Pons (tissue), 1 donor: ENCODE measurements around the gene CDK8.
"Not testable (repeated sequence)": the region's sequence is repeated elsewhere in the genome, so short reads cannot be mapped to it uniquely, and the experiment has no call there.

Experiments
- DNase-seq: peaks from one replicate; pipeline ENCODE4 v3.0.0-alpha.2; 2016; ENCODE audit warnings: low spot score

The CDK8 gene

DNA sequence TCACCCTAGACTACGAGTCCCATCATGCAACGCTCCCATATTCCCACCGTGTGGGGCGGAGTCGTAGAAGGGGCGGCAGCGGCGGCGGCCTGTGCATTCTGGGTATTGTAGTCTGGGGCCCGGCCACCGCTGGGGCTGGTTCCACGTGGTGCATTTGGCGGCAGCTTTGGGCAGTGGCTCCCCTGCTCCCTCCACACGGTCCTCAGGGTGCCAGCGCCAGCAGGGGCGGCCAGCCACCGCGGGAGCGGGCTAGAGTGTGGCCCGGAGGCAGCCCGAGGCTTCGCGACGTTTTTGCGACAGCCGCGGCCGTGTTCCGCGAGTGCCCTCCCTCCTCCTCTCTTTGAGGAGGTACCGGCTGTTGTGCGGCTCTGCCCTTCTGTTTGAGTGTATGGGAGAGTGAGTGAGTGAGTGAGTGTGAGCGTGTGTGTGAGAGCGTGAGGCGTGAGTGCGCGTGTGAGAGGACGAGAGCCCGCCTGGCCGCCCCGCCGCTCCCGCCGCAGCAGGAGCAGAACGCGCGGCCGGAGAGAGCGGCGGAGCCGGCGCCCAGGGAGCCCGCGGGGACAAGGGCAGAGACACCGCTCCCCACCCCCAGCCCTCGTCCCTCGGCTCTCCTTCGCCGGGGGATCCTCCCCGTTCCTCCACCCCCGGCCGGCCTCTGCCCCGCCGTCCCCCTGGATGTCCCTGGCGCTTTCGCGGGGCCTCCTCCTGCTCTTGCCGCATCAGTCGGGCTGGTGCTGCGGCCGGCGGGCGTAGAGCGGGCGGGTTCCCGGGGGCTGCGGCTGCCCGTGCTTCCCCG, at the start of gene CDK8:
Gene CDK8 (plus strand): TSS at position 343 of the 796 bp plus-strand sequence. CDS start 513 bp downstream, outside the sequence.
- DNase-seq, result peak; percentile 90

DNA sequence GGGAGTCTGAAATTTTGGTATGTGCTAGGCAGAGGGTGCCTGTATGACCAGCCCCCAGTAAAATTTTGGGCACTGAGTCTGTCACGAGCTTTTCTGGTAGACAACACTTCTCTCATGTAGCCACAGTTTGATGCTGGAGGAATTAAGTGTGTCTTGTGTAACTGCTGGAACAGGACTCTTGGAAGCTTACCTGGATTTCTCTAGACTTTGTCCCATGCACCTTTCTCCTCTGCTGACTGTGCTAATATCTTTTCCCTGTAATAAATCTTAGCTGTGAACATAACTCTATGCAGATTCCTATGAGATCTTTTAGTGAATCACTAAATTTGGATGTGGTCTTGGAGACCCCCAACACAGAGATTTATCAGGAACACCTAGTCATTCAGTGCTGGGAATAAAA, 45.6 kb upstream of the CDK8 start:
- DNase-seq, result no peak

DNA sequence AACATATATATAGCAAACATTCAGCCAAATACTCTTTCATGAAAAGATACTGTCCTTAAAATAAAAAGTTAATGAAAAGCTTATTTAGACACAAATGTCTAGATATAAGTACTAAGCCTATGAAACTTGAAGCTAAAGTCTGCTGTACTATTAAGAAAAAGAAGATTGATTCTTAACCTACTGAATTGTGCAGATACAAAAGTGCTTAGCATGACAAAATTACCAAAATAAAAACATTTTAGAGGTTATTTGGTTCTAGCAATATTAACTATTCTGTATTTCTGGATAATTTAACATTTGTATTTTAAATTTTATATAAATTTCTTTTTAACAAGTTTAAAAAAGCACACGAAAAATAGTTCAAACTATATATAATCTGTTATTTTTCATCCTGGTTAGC, 40.6 kb upstream of the CDK8 start:
- DNase-seq, result no peak

DNA sequence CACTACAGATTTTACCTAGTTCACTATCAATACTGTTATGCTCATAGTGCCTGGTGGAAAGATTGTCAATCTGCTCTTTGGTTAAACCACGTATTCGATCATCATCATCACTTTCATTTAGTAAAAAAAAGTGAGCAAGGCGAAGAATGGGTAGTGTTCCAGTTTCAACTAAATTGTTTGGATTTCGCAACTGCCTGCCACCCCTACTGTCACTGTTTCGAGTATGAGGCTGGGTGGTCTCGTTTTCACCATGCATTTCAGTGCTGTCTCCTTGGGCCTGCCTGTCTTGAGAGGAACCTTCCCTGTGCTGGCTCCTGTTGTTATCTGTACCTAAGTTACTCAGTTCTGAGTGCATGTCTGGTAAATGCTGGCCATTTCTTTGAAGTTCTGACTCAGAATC, 39.9 kb upstream of the CDK8 start:
- no peak for DNase-seq

DNA sequence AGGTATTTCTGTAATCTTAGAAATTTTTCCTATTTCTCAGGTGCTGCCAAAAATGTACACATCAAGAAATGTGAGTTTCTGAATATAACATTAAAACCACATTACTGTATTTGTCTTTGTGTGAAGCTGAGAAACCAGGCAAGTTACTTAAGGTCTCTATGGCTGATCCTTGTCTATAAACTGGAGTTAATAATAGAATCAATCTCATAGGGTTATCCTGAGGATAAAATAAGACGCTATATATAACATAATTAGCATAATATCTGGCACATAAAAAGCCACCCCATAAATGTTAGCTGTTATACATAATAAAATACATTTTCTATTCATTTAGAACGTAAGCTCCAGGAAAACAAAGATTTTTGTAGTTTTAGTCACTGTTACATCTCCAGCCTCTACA, 37.9 kb upstream of the CDK8 start:
- no peak for DNase-seq

DNA sequence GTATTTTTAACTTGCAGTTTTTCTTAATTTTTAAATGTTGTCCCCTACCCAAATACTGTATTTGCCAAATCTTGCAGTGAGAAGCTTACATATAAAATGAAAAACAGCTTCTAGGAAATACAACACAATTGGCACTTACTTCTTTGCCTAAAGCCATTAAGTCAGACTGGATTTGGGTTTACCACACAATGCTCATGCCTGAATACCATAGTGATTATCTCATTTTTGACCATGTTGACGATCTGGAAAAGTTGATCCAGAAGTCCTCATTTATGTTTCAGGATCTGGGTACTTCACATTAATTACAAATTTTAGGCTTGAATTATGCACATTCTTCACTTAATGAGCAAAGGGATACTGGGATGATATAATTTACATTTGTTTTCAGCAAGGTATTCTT, 34.2 kb upstream of the CDK8 start:
- DNase-seq, result no peak

- DNase-seq, result no peak
These were observed 33.4 kb upstream of the CDK8 start for GRCh38 chr13:26220575-26220974.

DNA sequence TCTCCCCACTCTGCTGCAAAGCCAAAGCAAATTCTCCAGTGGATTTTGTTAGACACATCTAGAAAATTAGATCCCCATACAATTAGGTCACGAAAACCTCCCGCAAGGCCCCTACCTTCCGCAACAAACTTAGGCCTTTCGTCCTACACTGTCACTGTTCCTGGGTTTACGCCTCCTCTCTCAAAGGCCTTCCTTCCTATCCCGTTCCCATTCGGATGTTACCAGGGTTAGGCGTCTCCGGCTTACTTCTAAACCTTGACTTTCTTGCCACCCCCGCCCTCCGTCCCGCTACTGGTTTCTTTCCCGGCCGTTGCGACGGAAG, 32.6 kb upstream of the CDK8 start:
- DNase-seq, result no peak

DNA sequence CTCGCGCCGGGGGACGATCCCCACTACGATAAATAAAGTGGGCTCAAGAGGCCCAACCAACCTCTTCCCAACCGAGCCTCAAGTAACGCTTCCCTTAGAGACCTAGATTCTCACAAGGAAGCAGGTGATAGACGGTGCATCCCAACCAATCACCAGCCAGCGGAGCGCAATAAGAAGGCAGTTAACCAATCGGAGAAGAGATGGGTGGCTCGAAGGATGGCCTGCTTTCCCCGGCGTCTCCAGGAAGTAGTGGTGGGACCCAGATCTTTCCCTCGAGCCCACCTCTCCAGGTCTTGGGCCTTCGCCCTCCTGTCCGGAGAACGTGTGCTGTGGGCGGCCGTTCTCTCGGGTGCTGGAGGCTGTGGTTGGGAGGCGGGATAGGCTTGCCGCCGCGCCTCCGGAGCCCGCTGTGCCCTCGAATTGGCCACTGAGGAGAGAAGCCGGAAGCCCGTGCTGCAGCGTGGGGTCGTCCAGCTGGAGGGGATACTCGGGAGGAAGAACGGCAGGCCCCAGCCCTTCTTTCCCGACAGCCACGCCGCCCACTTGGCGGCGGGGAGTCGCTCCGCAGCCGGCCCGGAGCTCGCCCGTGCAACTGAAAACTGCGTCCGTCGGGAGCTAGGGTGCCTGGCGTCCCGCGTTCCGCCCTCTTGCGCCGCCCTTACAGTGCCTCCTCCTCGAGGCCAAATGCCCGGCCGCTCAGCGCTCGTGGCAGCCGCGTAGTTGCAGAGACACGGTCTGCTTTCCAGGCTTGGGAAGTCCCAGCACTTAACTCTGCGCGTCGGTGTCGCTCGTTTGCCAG, 32.0 kb upstream of the CDK8 start, which contains the start of gene RNF6:
Gene RNF6 (minus strand): TSS at position 594 of the 799 bp plus-strand sequence. CDS start 2,665 bp downstream, outside the sequence.
- DNase-seq, result peak; percentile 99

- no peak for DNase-seq
These were observed 31.3 kb upstream of the CDK8 start for GRCh38 chr13:26222520-26223046.

- DNase-seq, result no peak
These were observed 27.9 kb upstream of the CDK8 start for GRCh38 chr13:26225896-26226617.

DNA sequence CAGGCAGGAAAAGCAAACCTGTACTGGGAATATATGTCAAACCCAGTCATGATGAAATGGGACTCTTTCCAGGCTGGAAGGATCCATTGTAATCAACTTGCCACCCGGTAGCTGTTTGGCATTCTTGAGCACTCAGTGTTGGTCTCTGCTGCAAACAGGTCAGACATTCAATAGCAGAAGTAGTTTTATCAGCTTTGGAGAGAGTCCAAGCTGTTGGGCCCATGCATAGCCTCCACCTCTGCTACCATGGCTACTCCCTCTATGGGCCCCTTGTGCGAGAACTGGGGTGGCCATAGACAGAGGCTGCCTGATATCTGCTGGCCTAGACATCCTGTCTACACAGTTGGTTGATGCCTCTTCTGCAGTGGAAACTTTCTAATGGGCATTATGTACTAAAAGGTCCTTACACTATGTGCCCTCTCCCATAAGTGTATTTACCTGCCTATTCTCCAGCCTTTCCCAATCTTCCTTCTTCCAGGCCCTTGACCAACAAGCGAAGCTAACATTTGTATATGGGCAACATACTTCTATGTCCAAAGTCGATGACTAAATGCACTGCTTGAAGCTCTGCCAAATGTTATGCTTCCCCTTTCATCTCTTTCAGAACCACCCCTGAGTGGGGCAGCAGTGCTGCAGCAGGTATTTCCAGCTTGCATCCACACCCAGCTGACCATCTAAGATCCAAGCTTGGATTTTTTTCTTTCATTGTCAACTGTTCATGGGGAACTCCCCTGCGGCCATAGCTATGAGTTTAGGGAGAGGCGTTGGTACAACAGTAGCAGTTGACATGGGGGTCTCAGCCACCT, 26.6 kb upstream of the CDK8 start:
- DNase-seq, result no peak

GRCh38 chr13:26228096-26228495, 25.8 kb upstream of the CDK8 start:
- DNase-seq, result peak; percentile 12

GRCh38 chr13:26229080-26229615, 24.8 kb upstream of the CDK8 start:
- DNase-seq, result no peak

DNA sequence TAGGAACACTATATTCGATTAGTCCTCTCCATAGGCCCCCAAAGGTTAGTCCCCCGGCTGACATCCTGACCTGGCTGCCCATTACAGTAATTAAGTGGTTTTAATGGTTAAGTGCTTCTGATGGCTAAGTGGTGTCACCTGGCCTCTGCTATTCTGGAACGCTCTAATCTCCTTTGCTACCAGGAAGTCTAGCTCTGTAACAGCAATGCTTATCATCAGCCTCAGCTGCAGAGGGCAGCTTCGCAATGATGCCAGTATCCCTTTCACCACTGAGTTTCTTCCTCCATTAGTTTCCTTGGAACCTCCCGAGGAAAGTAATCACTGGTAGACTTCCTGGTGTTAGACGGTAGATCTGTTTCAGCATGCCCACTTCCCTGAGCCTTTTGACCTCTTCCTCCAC, 23.2 kb upstream of the CDK8 start:
- no peak for DNase-seq

DNA sequence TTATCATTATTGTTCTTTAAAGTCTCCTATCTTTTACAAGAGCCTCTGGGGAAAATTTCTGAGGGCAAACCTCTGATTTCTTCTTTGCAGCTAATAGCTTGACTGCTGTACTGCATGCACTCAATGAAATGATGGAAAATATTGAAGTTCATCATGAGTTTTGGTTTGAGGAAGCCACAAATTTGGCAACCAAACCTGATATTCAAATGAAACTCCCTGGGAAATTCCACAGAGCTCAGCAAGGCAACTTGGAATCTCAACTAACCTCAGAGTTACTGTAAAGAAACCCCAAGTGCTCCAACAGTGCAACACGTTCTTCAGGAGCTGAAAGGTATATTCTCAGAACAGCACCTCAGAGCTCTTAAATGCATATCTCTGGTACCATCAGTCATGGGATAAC, 17.6 kb upstream of the CDK8 start:
- no peak for DNase-seq

GRCh38 chr13:26246154-26246553, 7.8 kb upstream of the CDK8 start:
- DNase-seq, result no peak

DNA sequence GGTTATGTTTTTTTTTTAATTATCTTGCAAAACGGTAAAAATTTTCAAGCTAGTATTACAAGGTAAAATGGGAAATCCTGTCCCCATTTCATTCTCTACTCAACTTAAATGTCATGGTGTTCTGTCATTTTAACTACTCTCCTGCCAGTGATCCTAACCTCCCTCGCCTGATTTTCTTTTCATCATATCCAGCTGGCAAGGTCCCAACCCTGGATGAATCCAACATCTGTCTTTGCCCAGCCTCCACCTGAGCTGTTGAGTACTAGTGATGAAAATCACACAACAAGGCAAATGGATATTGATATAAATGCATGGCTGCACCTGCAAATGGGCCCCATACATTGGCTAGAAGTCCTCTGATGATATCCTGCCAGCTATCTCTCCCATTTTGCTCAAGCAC, 6.9 kb upstream of the CDK8 start:
- no peak for DNase-seq

GRCh38 chr13:26247608-26248007, 6.3 kb upstream of the CDK8 start:
- DNase-seq, result no peak

DNA sequence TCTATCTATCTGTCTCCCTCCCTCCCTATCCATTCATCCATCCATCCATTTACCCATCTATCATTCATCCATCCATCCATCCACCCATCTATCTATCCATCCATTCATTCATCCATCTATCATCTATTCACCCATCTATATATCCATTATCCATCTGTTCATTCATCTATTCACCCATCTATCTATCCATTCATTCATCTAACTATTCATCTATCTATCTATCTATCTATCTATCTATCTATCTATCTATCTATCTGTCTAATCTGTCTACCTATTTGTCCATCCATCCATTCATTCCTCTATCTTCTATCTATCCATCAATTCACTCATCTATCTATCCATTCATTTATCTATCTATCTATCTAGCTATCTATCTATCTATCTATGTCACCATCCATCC, 4.4 kb upstream of the CDK8 start:
- no peak for DNase-seq

DNA sequence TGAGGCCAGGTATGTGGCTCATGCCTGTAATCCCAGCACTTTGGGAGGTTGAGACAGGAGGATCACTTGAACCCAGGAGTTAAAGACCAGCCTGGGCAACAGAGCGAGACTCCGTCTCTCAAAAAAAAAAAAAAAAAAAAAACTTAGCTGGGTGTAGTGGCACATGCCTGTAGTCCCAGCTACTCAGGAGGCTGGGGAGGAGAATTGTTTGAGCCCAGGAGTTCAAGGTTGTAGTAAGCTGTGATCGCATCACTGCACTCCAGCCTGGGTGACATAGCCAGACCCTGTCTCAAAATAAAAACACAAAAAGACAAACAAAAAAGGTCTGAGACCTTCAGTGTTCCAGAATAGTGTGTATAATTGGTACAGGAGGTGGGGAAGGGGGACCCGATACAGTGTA, 1.9 kb upstream of the CDK8 start:
- DNase-seq, result not testable (repeated sequence)
